ENCODE measurements around the gene SLC5A11. TPM values are rescaled to one million over a fixed set of nuclear protein-coding genes. Genes with fewer than 3 reads are reported as not detected.

The SLC5A11 gene
- total RNA-seq, 1 experiment from 2014 or later, result not detected

- TF ChIP-seq MLX (CRISPR knock-in tag; IDR thresholded peaks at IDR 0.05) (no peak), TEAD4 (CRISPR knock-in tag; IDR thresholded peaks at IDR 0.05) (no peak), ZNF416 (CRISPR knock-in tag; IDR thresholded peaks at IDR 0.05) (no peak), IRF1 (CRISPR knock-in tag; IDR thresholded peaks at IDR 0.05) (no peak), ZNF138 (CRISPR knock-in tag; conservative IDR thresholded peaks at IDR 0.05) (no peak), ZNF425 (CRISPR knock-in tag; conservative IDR thresholded peaks at IDR 0.05) (no peak), ZMAT4 (CRISPR knock-in tag; IDR thresholded peaks at IDR 0.05) (no peak)
These were observed 6.5 kb downstream of the SLC5A11 start (continued) for GRCh38 chr16:24852281-24852721.

- no peak for DNase-seq (ENCODE audit: low spot score)
- no peaks in the 10 kb centered on the region for H3K36me3 Mint-ChIP-seq
- CTCF ChIA-PET, result interaction anchor here (0.6 to 1.7 kb wide), 3 partner anchors 19 to 53 kb away, joined by 3 to 6 read pairs (median 4); no protein-coding TSS in a partner anchor
- ATAC-seq, result no peak
- H3K27ac Mint-ChIP-seq, result no peak overlapping the region
- POLR2A ChIA-PET, result no interaction called here
- no peaks in the 10 kb centered on the region for H3K27me3 Mint-ChIP-seq (ENCODE audit: low read depth)
- TF ChIP-seq NFE2L1 (CRISPR knock-in tag; IDR thresholded peaks at IDR 0.05), result no peak
- TF ChIP-seq ETV6 (CRISPR knock-in tag; IDR thresholded peaks at IDR 0.05), result no peak
- TF ChIP-seq CBFB (CRISPR knock-in tag; IDR thresholded peaks at IDR 0.05; ENCODE audit: low read depth), result no peak
- no peak for TF ChIP-seq ZNF138 (CRISPR knock-in tag; conservative IDR thresholded peaks at IDR 0.05)
- no peak for TF ChIP-seq RELA (CRISPR knock-in tag; IDR thresholded peaks at IDR 0.05; ENCODE audit: borderline replicate concordance)
- TF ChIP-seq ZNF219 (CRISPR knock-in tag; IDR thresholded peaks at IDR 0.05; ENCODE audit: borderline replicate concordance), result no peak
- TF ChIP-seq ZNF396 (CRISPR knock-in tag; IDR thresholded peaks at IDR 0.05; ENCODE audit: borderline replicate concordance), result no peak
- TF ChIP-seq ZNF425 (CRISPR knock-in tag; conservative IDR thresholded peaks at IDR 0.05), result no peak
- no peak for TF ChIP-seq E2F1 (CRISPR knock-in tag; IDR thresholded peaks at IDR 0.05)
- TF ChIP-seq PRRX2 (CRISPR knock-in tag; IDR thresholded peaks at IDR 0.05), result no peak
- no peaks in the 10 kb centered on the region for H3K4me1 Mint-ChIP-seq
- no peak overlapping the region for H3K4me3 Mint-ChIP-seq
- no peaks in the 10 kb centered on the region for H3K9me3 Mint-ChIP-seq
These were observed 7.5 kb downstream of the SLC5A11 start for GRCh38 chr16:24853169-24853824.

GRCh38 chr16:24853830-24854229 lies 8.1 kb downstream of the SLC5A11 start:
- no peaks in the 10 kb centered on the region for H3K36me3 Mint-ChIP-seq
- DNase-seq (ENCODE audit: low spot score), result no peak
- no peak overlapping the region for H3K27ac Mint-ChIP-seq
- H3K27me3 Mint-ChIP-seq (ENCODE audit: low read depth), result no peaks in the 10 kb centered on the region
- no peaks in the 10 kb centered on the region for H3K9me3 Mint-ChIP-seq
- ATAC-seq, result no peak
- no peaks in the 10 kb centered on the region for H3K4me1 Mint-ChIP-seq
- POLR2A ChIA-PET, result no interaction called here
- CTCF ChIA-PET, result interaction anchor here (0.6 to 1.7 kb wide), 3 partner anchors 19 to 53 kb away, joined by 3 to 6 read pairs (median 4); no protein-coding TSS in a partner anchor
- no peak overlapping the region for H3K4me3 Mint-ChIP-seq
- no peak for TF ChIP-seq STAT6 (CRISPR knock-in tag; conservative IDR thresholded peaks at IDR 0.05; ENCODE audit: low read depth)
- no peak for TF ChIP-seq ZNF121 (CRISPR knock-in tag; IDR thresholded peaks at IDR 0.05)
- no peak for TF ChIP-seq ZNF263 (CRISPR knock-in tag; IDR thresholded peaks at IDR 0.05; ENCODE audit: low read depth)
- no peak for TF ChIP-seq ZNF396 (CRISPR knock-in tag; IDR thresholded peaks at IDR 0.05; ENCODE audit: borderline replicate concordance)
- TF ChIP-seq CTCF (IDR thresholded peaks at IDR 0.05), result no peak

Data from WTC11 (cell line).